Transverse colon (tissue), 4 donors: ENCODE data around the gene BNIP1.

Experiments used
- CTCF ChIP-seq, 5 experiments: fragments of 200-600 bp in 3 of 5; fragments of 450-650 bp in 2 of 5; sonication (generic) in 3 of 5; IDR thresholded peaks; 1 replicate in 2 of 5; 2 replicates in 3 of 5; pipeline ENCODE4 v1.5.1; 2016 to 2017; ENCODE audit warnings: antibody characterized with exemption in 5 of 5, inconsistent platforms in 3 of 5, mild to moderate bottlenecking in 2 of 5, moderate library complexity in 1 of 5
- POLR2A ChIP-seq: fragments of 450-650 bp; IDR thresholded peaks from one replicate; pipeline ENCODE4 v1.6.1; 2016; ENCODE audit warnings: antibody characterized with exemption, mild to moderate bottlenecking, moderate library complexity
- POLR2AphosphoS5 ChIP-seq, 3 donors: sonication (generic); formaldehyde crosslinking; IDR thresholded peaks; one replicate each; pipeline ENCODE4 v1.6.1; 2016; ENCODE audit warnings: antibody characterized with exemption in 3 of 3

GRCh38 chr5:173153842-173154241 lies 9.5 kb downstream of the BNIP1 start:
- TF ChIP-seq POLR2AphosphoS5 (IDR thresholded peaks at IDR 0.05) = no peak
- TF ChIP-seq CTCF (IDR thresholded peaks at IDR 0.05) = no peak
- TF ChIP-seq POLR2A = no peak
